Measurements from ENCODE around the gene TCP10L.

Gene TCP10L

DNA sequence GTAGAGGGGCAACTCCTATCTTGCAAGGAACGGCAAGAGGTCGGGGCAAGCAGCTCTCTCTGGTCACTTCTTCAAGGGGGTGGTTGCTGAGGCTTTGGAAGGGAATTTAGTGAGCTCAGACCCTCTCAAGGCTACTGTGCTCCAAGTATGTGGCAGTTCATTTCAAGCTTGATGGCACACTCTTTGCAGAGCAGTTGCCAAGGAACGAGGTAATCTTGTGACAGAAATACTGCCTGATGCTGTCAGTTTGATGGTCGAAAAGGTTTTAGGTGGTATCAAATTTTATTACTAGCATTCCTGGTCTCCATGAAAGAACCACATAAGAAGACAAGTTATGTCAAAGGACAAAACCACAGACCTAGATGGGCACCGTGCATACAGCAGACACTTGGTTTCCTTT, 13.8 kb upstream of the TCP10L start:
- TF ChIP-seq YY1 (IDR thresholded peaks at IDR 0.05; ENCODE audit: insufficient read depth, insufficient read length) (no peak), ZNF274 (IDR thresholded peaks at IDR 0.05; ENCODE audit: low read depth, low read length) (no peak), SUZ12 (IDR thresholded peaks at IDR 0.05; ENCODE audit: extremely low read depth, insufficient read depth, insufficient read length) (no peak)
- H3K36me3 ChIP-seq (ENCODE audit: insufficient read depth, insufficient read length, low read length): peaks cover 55% of the 10 kb centered on the region

DNA sequence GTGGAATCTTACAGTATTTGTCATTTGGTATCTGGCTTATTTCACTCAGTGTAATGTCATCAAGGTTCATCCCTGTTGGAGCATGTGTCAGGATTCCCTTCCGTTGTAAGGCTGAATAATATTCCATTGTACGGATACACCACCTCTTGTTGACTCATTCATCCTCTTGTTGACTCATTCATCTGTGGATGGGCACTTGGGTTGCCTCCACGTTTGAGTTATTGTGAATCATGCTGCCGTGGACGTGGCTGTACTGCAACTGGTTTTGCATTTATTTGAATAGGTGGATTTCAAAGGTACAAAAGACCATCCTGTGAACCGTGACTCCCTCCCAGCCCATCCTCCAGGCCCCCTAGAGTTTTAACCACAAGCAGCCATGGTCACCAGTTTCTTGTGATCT, 11.9 kb upstream of the TCP10L start:
- DNase-seq (ENCODE audit: low read depth, low spot score): no peak
- no peaks in the 10 kb centered on the region for H3K9me3 ChIP-seq (ENCODE audit: insufficient read depth, low read length)
- no peaks in the 10 kb centered on the region for H3K4me1 ChIP-seq (ENCODE audit: insufficient read depth, insufficient read length)
- TF ChIP-seq ZNF274 (IDR thresholded peaks at IDR 0.05; ENCODE audit: low read depth, low read length) (no peak), SUZ12 (IDR thresholded peaks at IDR 0.05; ENCODE audit: extremely low read depth, insufficient read depth, insufficient read length) (no peak), YY1 (IDR thresholded peaks at IDR 0.05; ENCODE audit: insufficient read depth, insufficient read length) (no peak)
- H3K27me3 ChIP-seq (ENCODE audit: insufficient read depth, insufficient read length): no peaks in the 10 kb centered on the region
- H3K4me3 ChIP-seq (ENCODE audit: insufficient read length, low read depth): no peak overlapping the region
- H3K36me3 ChIP-seq (ENCODE audit: insufficient read depth, insufficient read length, low read length): peaks cover 36% of the 10 kb centered on the region
- no peak overlapping the region for H3K9ac ChIP-seq (ENCODE audit: insufficient read length, low read depth)

More for the DNA sequence above, 13.8 kb upstream of the TCP10L start:
- H3K4me1 ChIP-seq (ENCODE audit: insufficient read depth, insufficient read length): peaks cover 9% of the 10 kb centered on the region
- H3K9me3 ChIP-seq (ENCODE audit: insufficient read depth, low read length): no peaks in the 10 kb centered on the region
- H3K27me3 ChIP-seq (ENCODE audit: insufficient read depth, insufficient read length): no peaks in the 10 kb centered on the region
- no peak for DNase-seq (ENCODE audit: low read depth, low spot score)
- H3K4me3 ChIP-seq (ENCODE audit: insufficient read length, low read depth): no peak overlapping the region
- H3K9ac ChIP-seq (ENCODE audit: insufficient read length, low read depth): no peak overlapping the region

DNA sequence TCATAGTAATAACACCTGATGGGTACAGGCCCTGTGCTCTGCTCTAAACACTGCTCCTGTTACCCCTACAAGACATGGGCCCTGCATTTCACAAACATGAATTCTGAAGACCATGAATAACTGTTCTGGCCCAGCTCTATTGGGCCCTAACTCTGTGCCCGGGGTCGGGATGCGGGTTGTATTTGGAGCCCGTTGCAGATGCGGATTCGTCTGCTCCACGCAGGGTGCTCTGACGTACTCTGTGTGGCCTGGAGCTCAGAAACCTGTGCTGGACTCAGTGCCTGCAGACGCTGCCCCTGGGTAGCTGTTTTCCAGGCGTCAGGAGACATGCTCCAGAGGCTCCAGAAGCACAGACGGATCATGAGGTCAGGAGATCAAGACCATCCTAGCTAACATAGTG, 10.1 kb upstream of the TCP10L start:
- H3K4me1 ChIP-seq (ENCODE audit: insufficient read depth, insufficient read length): no peaks in the 10 kb centered on the region
- H3K9me3 ChIP-seq (ENCODE audit: insufficient read depth, low read length): no peaks in the 10 kb centered on the region
- H3K9ac ChIP-seq (ENCODE audit: insufficient read length, low read depth): no peak overlapping the region
- no peak for TF ChIP-seq YY1 (IDR thresholded peaks at IDR 0.05; ENCODE audit: insufficient read depth, insufficient read length)
- TF ChIP-seq ZNF274 (IDR thresholded peaks at IDR 0.05; ENCODE audit: low read depth, low read length): no peak
- TF ChIP-seq SUZ12 (IDR thresholded peaks at IDR 0.05; ENCODE audit: extremely low read depth, insufficient read depth, insufficient read length): no peak
- H3K36me3 ChIP-seq (ENCODE audit: insufficient read depth, insufficient read length, low read length): peaks cover 23% of the 10 kb centered on the region
- DNase-seq (ENCODE audit: low read depth, low spot score): no peak
- H3K4me3 ChIP-seq (ENCODE audit: insufficient read length, low read depth): no peak overlapping the region
- no peaks in the 10 kb centered on the region for H3K27me3 ChIP-seq (ENCODE audit: insufficient read depth, insufficient read length)

DNA sequence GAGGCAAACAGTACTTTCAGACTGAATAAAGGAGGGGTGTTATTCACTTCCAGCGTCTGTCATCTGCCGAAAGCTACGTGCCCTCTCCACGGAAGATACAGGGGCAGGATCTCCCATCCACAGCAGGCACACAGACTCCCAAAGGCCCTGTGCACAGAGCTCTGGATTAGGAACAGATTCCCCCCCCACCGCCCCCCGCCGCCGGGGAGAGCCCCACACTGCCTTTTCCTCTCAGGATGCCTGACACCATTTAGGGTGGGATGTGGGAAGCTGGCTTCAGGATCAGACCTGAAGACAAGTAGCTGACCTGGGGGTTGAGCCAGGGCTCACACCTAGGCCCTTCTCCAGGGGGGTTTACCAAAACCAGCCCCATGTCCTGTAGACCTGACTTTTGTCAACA, 8.4 kb upstream of the TCP10L start:
- TF ChIP-seq YY1 (IDR thresholded peaks at IDR 0.05; ENCODE audit: insufficient read depth, insufficient read length) (no peak), ZNF274 (IDR thresholded peaks at IDR 0.05; ENCODE audit: low read depth, low read length) (no peak), SUZ12 (IDR thresholded peaks at IDR 0.05; ENCODE audit: extremely low read depth, insufficient read depth, insufficient read length) (no peak)
- Histone ChIP-seq H3K4me1 (ENCODE audit: insufficient read depth, insufficient read length) (no peaks in the 10 kb centered on the region), H3K36me3 (ENCODE audit: insufficient read depth, insufficient read length, low read length) (peaks cover 6% of the 10 kb centered on the region), H3K9ac (ENCODE audit: insufficient read length, low read depth) (no peak overlapping the region), H3K4me3 (ENCODE audit: insufficient read length, low read depth) (no peak overlapping the region), H3K27me3 (ENCODE audit: insufficient read depth, insufficient read length) (no peaks in the 10 kb centered on the region), H3K9me3 (ENCODE audit: insufficient read depth, low read length) (no peaks in the 10 kb centered on the region)
- no peak for DNase-seq (ENCODE audit: low read depth, low spot score)

DNA sequence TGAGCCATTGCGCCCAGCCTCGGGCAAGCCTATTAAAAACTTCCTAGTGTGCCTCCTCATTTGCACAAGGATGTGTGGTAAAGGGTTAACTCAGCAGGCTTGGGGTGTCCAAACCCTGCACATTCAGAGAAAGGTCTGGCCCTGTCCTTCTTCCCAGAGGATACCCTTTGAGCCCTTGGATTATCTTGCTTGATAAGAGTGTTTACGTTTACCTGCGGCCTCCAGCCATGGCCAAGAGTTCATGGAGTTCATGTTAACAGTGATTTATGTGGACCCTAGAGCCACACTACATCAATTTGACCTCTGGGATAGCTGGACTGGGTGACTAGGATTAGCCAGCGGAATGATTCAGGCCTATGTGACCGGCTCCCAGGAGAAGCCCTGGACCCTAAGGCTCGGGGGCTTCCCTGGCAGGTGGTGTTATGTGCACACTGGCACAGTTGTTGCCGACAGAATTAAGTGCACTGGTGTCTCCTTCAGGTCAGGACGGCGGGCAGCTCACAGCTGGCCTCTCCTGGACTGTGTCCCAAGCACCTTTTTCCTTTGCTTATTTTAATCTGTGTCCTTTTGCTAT, 7.7 kb upstream of the TCP10L start:
- TF ChIP-seq ZNF274 (IDR thresholded peaks at IDR 0.05; ENCODE audit: low read depth, low read length) (no peak), SUZ12 (IDR thresholded peaks at IDR 0.05; ENCODE audit: extremely low read depth, insufficient read depth, insufficient read length) (no peak), YY1 (IDR thresholded peaks at IDR 0.05; ENCODE audit: insufficient read depth, insufficient read length) (no peak)
- no peak for DNase-seq (ENCODE audit: low read depth, low spot score)
- Histone ChIP-seq H3K36me3 (ENCODE audit: insufficient read depth, insufficient read length, low read length) (no peaks in the 10 kb centered on the region), H3K9me3 (ENCODE audit: insufficient read depth, low read length) (no peaks in the 10 kb centered on the region), H3K9ac (ENCODE audit: insufficient read length, low read depth) (no peak overlapping the region), H3K27me3 (ENCODE audit: insufficient read depth, insufficient read length) (no peaks in the 10 kb centered on the region), H3K4me1 (ENCODE audit: insufficient read depth, insufficient read length) (no peaks in the 10 kb centered on the region), H3K4me3 (ENCODE audit: insufficient read length, low read depth) (no peak overlapping the region)

GRCh38 chr21:32590130-32590529, 4.8 kb upstream of the TCP10L start:
- Histone ChIP-seq H3K27me3 (ENCODE audit: insufficient read depth, insufficient read length) (no peaks in the 10 kb centered on the region), H3K9ac (ENCODE audit: insufficient read length, low read depth) (no peak overlapping the region), H3K4me3 (ENCODE audit: insufficient read length, low read depth) (no peak overlapping the region), H3K4me1 (ENCODE audit: insufficient read depth, insufficient read length) (no peaks in the 10 kb centered on the region), H3K36me3 (ENCODE audit: insufficient read depth, insufficient read length, low read length) (peaks cover 6% of the 10 kb centered on the region), H3K9me3 (ENCODE audit: insufficient read depth, low read length) (no peaks in the 10 kb centered on the region)
- DNase-seq (ENCODE audit: low read depth, low spot score): no peak
- TF ChIP-seq YY1 (IDR thresholded peaks at IDR 0.05; ENCODE audit: insufficient read depth, insufficient read length): no peak
- no peak for TF ChIP-seq ZNF274 (IDR thresholded peaks at IDR 0.05; ENCODE audit: low read depth, low read length)
- TF ChIP-seq SUZ12 (IDR thresholded peaks at IDR 0.05; ENCODE audit: extremely low read depth, insufficient read depth, insufficient read length): no peak

DNA sequence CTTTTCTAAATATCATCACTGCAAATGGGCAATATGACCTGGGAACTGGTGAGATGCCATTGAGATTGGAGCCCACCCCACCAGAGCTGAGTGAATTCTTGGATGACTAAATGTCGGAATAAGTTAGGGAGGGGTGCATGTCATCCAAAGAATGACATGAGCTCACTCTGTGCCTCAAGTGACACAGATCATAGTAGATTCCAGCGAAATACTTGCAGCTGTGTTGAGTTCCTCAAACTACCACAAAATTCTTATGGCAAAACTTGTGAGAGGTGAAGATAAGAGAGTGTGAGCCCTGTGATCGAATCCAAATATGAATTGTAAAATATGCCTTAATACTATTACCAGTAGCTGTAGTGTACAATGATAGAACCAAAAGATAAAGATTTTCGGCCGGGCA, 2.3 kb upstream of the TCP10L start:
- no peaks in the 10 kb centered on the region for H3K27me3 ChIP-seq (ENCODE audit: insufficient read depth, insufficient read length)
- no peak for DNase-seq (ENCODE audit: low read depth, low spot score)
- TF ChIP-seq ZNF274 (IDR thresholded peaks at IDR 0.05; ENCODE audit: low read depth, low read length) (no peak), SUZ12 (IDR thresholded peaks at IDR 0.05; ENCODE audit: extremely low read depth, insufficient read depth, insufficient read length) (no peak), YY1 (IDR thresholded peaks at IDR 0.05; ENCODE audit: insufficient read depth, insufficient read length) (no peak)
- H3K4me3 ChIP-seq (ENCODE audit: insufficient read length, low read depth): no peak overlapping the region
- H3K36me3 ChIP-seq (ENCODE audit: insufficient read depth, insufficient read length, low read length): peaks cover 6% of the 10 kb centered on the region
- no peaks in the 10 kb centered on the region for H3K4me1 ChIP-seq (ENCODE audit: insufficient read depth, insufficient read length)
- H3K9me3 ChIP-seq (ENCODE audit: insufficient read depth, low read length): no peaks in the 10 kb centered on the region
- no peak overlapping the region for H3K9ac ChIP-seq (ENCODE audit: insufficient read length, low read depth)

Measured in NT2/D1 (cell line).